Measurements from ENCODE around the gene GLCE.
"Not testable (repeated sequence)": the region's sequence is repeated elsewhere in the genome, so short reads cannot be mapped to it uniquely, and the experiment has no call there.

The GLCE gene

DNA sequence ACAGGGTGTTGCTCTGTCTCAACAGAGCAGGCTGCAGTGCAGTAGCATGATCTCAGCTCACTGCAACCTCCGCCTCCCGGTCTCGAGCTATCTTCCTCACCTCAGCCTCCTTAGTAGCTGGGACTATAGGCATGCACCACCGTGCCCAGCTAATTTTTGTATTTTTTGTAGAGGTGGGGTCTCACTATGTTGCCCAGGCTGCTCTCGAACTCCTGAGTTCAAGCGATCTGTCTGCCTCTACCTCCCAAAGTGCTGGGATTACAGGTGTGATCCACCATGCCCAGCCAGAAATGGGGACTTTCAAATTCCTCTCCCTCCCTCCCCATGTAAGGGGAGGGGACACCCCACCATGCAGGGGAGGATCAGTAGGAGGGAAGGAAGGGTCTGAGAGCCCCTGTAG lies 141.7 kb downstream of the GLCE start:
- not testable (repeated sequence) for DNase-seq

DNA sequence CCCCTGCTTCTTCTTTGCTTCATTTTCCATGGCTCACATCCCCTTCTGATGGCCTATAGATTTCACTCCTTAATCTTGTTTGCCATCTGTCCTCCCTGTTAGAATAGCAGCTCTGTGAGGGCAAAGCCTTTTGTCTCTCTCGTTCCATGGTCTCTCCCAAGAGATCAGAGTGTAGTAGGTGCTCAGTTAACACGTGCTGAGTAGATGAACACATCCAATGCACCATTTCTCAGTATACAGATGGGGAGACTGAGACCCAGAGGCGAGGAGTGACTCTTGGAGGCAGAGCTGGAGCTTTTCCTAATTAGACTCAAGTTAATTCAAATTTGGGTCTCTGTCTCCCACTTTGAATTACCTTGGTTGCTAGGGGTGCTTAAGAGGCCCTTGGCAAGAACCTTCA lies 142.5 kb downstream of the GLCE start:
- no peak for DNase-seq

DNA sequence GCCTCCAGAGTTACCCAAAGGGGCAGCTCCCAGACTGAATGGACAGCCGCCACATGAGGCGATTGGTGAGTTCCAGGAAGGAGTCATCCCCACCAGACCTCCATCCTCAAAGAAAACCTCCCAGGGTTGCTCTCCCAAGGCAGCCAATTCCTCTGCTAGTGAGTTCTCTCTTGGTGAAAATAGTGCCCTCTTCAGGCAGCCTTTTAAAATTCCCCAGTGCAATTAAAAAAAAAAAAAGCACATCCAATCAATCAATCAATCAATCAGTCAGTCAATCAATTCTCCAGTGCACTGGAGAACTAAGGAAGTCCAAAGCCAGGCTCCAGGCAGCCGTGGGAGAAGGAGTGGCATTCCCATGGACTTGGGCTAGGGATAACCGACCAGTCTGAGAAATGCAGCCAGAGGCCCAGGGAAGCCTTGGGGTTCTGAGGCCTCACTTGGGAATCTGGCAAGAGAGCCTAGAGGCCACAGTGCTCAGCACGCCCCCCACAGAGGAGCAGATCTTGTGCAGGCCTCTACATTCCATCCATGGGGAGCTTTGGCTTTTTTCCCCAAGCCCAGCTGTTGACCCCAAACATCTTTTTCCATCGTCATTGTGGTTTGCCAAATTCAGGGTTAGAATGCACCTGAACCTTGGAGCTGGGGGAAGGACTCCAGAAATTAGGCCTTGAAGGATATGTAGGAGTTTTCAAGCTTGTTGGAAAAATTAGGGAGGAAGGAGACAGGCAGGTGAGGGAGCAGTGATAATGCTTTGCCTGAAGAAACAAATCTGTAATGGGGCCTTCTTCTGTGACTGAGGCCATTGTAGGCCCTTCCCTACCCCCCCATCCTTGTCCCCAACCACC lies 143.1 kb downstream of the GLCE start:
- no peak for DNase-seq

DNA sequence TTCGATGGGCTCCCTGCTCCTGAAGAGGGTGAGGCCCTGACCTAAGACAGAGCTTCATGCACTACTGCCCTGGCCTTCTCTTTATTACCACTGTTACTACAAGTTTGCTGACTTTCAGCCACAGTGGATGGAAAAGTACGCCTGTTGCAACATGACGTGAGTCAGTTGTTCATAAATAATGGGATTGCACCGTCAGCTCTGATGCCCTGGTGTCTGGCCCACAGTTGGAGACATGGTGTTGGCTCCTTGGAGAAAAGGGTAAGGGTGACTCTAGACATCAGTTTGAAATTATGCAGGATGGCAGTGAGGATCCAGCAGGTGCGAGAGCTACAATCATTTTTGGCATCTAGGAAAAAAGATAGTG lies 143.7 kb downstream of the GLCE start:
- no peak for DNase-seq

DNA sequence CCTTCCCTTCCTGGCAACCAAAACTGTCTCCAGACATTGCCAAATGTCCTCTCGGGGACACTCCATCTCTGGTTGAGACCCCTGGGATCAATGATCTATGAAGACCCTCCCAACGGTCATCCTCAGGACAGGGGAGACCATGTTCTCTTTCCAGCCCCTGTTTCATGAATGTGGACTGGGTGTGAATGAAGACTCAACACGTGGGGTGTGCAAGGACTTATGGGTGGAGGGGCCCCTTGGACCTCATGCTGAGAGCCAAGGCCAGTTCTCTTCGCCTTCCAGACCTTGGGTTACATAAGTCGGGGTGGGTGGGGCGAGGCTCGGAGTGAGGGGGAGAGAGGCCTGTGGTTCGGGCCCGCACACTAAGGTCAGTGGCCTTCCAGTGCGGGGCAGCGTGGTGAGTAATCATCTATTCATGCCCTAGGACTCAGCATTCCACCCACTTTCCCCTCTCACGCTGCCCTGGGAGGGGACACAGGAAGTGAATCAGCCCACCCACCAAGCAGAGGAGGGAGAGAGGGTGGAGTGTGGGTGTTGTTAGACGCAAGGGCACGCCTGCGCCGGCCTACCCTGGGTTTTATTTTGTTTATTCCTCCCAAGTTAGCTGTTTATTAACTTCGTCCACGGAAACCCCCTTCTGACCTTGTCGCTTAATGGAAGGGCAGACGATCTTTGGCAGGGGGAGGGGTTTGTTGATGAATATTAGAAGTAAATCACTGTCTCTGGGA lies 144.9 kb downstream of the GLCE start:
- no peak for DNase-seq

DNA sequence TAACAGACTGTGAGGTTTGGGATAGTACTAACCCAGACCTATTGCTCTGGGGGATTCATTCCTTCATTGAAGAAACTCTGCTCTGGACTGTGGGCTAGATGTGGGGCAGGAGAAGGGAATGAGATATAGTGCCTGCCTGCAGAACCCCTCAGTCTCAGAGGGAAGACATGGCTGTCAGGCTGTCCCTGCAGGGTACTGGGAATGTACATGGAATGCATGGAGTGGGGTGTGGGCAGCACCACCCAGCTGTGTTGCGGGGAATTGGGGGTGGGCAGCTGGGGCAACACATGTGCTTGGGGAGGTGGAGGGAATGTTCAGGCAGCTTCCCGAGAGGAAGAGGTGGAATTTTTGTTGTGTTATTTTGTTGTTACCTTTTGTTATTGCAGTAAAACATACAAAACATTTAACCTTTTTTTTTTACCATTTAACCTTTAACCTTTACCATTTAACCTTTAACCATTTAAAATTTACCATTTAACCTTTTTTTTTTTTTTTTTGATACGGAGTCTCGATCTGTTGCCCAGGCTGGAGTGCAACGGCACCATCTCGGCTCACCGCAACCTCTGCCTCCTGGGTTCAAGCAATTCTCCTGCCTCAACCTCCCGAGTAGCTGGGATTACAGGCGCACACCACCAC lies 145.6 kb downstream of the GLCE start:
- no peak for DNase-seq

DNA sequence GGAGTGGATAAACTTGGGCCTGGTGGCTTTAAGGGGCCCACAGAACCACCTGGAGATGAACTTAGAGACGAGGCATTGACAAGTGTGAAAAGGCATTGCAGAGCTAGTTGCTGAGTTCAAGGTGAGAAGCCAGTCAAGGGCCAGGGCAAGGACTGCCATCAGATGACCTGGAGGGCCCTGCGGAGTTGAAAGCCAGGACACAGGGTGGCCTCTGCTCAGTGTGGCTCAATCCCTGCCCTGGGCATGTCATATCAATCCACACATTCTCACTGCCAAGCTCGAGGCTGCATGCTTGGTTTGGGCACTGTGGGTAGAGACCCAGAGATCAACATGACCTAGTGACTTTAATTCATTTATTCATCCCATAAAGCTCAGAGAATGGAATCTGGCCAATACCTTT lies 147.5 kb downstream of the GLCE start:
- DNase-seq = no peak

DNA sequence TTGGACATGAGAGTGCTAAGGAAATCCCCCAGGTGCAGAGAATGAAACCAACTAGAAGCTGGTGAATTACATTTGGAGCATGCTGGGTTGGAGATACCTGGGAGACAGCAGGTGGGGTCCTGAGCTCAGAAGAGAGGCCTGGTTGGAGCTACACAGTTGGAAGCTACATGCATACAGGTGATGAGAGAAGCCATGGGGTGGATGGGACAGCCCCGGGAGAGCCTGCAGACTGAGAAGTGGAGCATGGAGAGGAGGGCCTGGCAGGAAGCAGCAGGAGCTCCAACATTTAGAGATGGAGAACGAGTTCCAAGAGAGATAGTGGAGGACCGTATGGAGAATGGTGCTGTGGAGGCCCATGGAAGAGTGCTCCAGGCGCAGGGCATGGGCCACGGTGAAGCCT lies 148.5 kb downstream of the GLCE start:
- DNase-seq = no peak

DNA sequence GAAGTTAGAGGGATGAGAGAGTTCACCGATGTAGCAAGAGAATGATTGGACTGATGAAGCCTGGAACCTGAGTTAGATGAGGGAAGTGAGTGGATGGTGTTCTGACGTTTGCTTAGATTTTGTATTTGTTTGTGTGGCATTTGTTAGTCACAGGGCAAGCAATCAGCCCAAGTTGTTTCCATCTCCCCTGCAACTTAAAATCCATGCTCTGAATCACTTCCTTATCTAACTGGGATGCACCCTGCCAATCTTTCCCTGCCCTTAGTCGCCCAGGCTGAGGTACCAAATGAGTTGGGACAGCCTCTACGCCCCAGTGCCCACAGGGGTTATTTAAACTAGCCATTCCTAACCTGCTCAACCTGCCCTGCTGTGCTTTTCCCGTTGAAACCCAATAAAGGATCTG lies 150.9 kb downstream of the GLCE start:
- no peak for DNase-seq

DNA sequence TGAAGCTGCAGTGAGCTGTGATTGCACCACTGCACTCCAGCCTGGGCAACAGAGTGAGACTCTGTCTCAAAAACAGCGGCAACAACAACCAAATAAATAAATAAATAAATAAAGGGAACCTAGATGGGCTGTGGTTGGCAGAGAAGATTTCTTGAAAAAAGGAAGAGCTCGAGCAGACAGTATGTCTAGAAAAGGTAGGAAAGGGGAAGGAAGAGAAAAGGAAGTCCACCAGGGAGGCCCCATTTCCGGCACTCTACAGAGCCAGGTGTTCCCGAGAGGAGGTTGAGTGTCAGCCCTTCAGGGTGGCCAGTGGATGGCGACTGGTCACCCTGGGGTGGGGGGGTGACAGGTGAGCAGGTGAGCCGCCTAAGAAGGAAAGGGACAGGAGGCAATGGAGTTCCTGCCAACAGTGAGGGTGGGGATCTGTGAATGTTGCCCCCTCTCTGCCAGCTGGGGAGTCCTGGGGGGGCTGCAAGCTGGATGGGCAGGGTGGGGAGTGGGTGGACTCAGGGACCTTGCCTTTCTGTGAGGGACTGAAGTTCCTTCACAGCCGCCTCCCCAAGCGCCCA lies 153.1 kb downstream of the GLCE start:
- DNase-seq = no peak

DNA sequence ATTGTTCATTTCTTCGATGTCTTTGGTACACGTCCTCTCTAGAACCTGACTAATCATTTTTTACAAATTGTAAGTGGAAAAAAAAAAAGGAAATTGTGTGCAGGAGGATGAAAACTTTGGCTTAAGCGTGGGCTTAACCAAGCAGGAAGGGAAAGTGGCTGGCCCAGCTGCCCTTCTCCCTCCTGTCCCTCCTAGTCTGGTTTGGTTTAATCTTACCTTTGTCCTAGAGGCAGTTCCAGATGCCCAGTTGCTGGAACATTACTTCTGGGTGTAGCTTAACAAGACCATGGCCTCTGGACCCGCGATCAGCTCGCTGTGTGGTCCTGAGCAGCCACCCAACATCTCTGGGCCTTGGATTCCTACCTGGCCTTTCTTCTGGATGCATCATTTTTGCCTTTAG lies 153.7 kb downstream of the GLCE start:
- DNase-seq = no peak

DNA sequence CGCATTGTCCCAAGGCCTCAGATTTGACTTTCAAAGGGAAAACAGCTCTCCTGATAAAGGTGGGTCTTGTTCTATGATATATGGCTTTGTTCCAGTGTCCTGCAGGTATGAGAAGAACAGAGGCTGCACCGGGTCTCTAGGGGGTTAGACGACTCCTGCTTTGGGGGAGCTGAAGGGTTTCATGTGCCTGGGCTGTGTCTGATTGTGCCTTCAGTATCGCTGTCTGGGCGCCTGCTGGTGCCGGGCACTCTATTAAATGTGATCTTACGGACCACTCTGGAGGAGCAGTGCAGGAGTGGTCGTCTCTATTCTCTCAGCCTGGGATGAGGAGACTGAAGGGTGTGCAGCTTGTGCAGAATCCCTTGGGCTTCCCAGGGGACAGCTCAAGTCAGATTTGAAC lies 154.3 kb downstream of the GLCE start:
- no peak for DNase-seq

DNA sequence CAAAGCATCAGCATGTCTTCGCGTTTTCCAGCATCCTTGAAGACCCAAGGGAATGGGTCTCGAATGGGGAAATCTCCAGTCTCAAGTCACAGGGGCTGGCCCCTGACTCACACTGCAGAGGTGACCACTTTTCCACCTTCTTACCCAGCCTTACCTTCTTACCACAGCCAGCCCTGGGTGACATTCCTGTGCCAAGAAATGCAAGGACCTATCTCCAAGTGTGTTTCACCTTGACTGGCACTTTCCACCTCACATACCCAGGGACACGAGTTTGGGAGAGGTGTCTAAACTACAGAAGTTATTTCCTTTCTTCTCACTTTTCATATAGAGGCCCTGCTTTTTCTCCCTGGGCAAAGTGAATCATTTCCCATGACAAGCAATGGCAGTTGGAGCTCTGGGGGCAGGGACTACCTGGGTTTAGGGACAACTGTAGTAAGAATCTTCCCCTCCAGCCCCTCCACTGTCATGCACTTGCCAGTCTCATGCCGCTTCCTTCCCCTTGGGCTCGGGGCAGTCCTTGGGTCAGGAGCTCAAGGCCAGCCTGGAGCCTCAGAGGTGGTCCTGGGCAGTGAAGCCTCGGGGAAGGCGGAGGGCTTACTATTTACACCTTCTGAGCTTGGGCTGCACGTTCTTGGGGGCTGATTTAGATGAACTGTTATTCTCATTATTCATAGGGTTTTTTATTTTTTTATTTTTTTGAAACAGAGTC lies 155.1 kb downstream of the GLCE start:
- DNase-seq = no peak

DNA sequence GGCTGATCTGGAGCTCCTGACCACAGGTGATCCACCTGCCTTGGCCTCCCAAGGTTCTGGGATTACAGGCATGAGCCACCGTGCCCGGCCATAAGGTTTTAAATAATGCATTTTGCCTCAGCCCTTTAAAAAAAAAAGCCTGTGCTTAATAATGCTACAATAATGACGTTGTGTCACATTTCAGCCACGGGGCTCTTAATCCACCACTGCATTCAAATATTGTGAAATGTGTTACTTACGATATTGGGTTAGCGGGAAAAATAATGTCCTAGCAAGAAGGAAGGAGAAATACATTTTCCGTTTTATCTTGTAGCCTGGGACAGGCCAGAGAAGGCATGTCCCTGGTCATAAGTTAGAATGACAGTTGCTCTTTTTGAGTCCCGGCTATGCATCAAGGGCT lies 155.9 kb downstream of the GLCE start:
- no peak for DNase-seq

DNA sequence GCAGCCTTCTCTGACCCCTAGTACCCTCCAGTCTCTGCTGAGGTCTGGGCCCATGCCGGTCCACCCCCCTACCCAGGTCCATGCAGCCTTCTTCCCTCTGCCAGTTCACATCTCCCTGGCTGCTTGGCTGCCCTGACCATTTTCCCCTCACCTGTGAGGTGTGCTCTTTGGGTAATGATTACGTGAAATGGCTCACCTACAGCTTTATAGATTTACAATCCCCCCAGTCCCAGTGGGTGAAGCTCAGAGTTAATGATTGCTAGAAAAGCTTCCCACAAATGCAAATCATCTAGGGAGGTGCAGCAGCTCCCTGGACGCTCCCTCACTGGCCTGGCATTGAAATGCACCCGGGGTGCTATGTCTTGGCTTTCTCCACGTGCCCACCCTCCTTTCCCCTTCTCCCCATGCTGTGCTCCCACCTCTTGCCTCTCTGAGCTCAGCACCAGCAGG lies 157.0 kb downstream of the GLCE start:
- DNase-seq = no peak

DNA sequence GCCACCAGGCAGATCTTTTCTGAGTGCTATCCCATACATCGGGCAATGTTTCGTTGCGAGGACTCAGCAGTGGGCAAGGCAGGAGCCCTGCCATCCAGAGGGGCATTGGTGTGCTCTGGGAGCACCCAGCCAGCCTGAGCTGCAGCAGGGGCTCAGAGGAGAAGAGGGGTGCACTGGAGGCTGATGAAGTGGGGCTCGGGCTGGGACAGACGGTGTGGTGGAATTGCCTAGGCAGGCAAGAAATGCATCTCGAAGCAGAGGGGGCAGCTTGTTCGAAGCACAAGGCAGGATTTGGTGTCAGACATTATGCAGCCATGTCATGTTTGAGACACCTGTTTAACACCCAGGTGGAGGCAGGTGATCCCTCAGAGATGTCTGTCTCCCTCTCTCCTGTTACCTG lies 157.6 kb downstream of the GLCE start:
- no peak for DNase-seq

DNA sequence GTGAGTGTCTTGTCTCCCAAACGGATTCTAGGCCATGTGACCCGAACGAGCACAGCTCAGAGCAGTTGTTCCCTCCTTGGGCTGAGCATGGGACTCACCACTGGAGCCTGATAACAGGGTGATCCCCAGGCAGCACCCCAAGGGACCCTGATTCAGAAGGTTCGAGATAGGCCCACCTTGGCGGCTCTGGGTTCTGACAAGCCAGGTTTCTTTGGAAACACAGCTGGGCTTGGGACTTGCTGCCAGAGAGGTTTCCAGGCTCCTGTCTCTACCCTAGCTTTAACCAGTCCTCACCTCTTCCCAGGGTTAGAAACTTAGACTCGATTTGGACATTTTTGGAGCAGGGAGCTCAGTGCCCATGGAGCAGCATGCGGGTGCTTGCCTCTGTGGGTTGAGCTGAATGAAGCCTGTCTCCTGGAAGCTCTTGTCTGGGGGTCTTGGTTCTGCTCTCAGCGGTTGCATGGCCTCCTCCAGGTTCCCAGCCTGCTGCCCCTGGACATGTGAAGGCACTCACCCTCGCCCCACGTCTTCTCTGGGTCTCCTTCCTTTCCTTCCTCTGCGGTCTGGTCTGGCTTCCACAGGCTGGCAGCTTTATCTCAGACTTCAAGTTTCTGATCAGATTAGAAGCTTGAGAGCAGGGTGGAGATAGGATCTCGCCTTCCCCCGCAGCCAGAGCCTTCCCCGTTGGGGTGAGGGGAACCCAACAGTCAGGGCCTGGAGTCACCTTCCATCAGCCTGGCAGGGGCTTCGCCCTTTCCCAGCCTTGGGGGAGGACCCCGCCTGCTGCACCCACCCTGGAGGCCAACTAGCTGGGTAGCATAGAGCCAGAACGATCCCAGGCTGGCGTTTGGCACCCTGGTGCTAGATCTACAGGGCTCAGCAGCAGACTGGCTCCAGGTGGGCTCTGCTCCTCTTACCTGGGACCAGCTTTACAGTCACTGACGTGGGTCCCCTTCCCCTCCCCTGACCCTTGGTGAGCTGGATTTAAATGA lies 159.2 kb downstream of the GLCE start:
- no peak for DNase-seq

DNA sequence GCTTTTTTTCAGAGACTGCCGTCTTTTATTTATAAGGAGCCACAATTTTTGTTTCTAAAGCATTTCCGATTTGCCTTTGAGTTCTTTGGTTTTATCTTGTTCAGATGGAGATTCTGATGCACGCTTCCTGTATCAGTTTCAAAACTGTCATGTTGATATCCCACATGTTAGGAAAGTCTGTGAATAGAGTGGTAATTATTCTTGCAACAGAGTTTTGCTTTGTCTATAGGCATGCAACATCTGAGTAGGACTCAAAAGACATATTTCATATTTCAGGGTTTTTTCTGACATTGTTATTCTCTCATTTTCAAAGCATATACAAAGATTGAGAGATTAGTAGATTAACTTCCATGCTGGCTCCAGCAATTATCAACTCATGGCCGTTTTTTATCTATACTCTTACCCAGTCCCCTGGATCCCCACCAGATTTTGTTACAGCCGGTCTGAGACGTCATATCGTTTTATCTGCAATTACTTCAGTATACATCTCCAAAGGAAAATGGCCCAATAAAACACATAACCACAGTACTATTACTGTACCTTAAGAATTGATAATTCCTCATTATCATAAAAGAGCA lies 160.6 kb downstream of the GLCE start:
- no peak for DNase-seq
